Right lobe of liver (tissue), 4 donors: ENCODE data around the gene CNOT9.

Source experiments
- POLR2A ChIP-seq: fragments of 450-650 bp; IDR thresholded peaks from one replicate; pipeline ENCODE4 v1.6.1; 2017; ENCODE audit warnings: antibody characterized with exemption, mild to moderate bottlenecking
- TF ChIP-seq, protein P1 (sequence below), 4 donors: fragments of 200-600 bp in 3 of 4; fragments of 450-650 bp in 1 of 4; IDR thresholded peaks; one replicate each; pipeline versions ENCODE4 v1.5.1 to v1.8.0; 2016 to 2022; ENCODE audit warnings: antibody characterized with exemption in 4 of 4, mild to moderate bottlenecking in 2 of 4
- donor health status: DM: no; HTN: no; CAD: no.
- donor health status: DM: no; HTN: no; CAD: no.
- donor health status: DM: no; HTN: yes; CAD: no.

DNA sequence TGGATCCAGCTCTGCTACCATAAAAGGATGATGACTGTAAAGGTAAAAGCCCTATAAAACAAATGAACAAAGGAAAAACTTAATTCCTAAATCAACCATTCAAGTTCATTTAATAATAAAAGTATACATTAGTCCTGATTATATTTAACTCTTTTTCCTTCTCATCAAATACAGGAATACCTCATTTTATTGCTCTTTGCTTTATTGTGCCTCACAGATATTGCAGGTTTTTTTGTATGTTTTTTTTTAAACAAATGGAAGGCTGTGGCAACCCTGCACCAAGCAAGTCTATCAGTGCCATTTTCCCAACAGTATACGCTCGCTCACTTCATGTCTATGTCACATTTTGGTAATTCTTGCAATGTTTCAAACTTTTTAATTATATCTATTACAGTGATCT is 38.6 kb upstream of the CNOT9 start:
- TF ChIP-seq, protein P1, sequence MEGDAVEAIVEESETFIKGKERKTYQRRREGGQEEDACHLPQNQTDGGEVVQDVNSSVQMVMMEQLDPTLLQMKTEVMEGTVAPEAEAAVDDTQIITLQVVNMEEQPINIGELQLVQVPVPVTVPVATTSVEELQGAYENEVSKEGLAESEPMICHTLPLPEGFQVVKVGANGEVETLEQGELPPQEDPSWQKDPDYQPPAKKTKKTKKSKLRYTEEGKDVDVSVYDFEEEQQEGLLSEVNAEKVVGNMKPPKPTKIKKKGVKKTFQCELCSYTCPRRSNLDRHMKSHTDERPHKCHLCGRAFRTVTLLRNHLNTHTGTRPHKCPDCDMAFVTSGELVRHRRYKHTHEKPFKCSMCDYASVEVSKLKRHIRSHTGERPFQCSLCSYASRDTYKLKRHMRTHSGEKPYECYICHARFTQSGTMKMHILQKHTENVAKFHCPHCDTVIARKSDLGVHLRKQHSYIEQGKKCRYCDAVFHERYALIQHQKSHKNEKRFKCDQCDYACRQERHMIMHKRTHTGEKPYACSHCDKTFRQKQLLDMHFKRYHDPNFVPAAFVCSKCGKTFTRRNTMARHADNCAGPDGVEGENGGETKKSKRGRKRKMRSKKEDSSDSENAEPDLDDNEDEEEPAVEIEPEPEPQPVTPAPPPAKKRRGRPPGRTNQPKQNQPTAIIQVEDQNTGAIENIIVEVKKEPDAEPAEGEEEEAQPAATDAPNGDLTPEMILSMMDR (IDR thresholded peaks at IDR 0.05): no peak
- no peak for TF ChIP-seq POLR2A
